ENCODE results near the gene IKZF2. TPM values are rescaled to one million over a fixed set of nuclear protein-coding genes. Genes with fewer than 3 reads are reported as not detected.
A peak's percentile ranks its signal among the peaks of the same experiment; 100 is the strongest.

Gene IKZF2
- total RNA-seq, 2 donors from 2014 or later, result 16.2 to 26.5 TPM

DNA sequence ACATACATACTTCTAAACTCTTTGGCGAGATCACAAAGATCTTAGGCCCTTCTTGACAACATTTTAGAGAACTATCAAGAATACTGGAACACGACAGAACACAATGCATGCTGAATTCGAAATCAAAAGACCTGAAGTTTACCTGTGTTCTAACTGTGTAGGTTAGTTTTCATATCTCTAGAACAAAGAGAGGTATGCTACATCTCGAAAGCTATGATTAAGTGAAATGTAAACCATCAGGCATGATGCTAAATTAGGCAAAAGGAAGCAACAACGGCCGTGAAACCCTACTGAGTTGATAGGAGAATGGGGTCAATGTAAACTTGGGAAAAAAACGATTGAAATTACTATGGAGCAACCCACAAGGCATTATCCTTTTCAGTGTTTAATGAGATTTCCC is 43.7 kb downstream of the IKZF2 start:
- H3K4me1 ChIP-seq (ENCODE audit: control insufficient read depth in 1 of 2, low read depth in 2 of 2), result peaks cover 13 to 19% of the 10 kb centered on the region in 2 donors
- H3K4me3 ChIP-seq, result no peak overlapping the region
- H3K36me3 ChIP-seq, result no peaks in the 10 kb centered on the region
- H3K9me3 ChIP-seq, result no peaks in the 10 kb centered on the region
- no peak overlapping the region for H3K27ac ChIP-seq
- H3K27me3 ChIP-seq (replicated peaks; ENCODE audit: insufficient read depth), result no peaks in the 10 kb centered on the region
- DNase-seq (ENCODE audit: low spot score) (no peak), ATAC-seq (ENCODE audit: insufficient number of reproducible peaks, low FRiP score, low read depth) (no peak)
- no peak for TF ChIP-seq CTCF (IDR thresholded peaks at IDR 0.05)

DNA sequence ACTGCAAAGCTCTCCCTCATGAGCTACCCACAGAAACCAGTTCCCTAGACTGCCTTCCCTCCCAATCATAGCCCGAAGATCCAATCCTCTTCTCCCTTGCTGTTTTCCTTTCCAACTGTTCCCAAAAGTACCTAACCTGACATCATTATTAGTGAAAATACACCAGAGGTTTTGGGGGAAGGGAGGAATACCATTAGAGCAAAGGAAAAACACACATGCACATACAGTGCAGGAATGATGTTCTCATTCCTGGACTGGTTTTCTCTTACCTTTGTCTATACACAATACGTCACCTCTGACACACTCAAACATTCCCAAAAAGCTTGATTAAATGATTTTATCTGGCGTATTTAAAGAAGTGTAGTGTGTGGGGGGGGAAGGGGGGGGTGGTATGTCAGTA is 46.2 kb downstream of the IKZF2 start:
- no peak for DNase-seq (ENCODE audit: low spot score)
- ATAC-seq (ENCODE audit: insufficient number of reproducible peaks, low FRiP score, low read depth), result no peak
- peaks cover 13 to 19% of the 10 kb centered on the region in 2 donors for H3K4me1 ChIP-seq (ENCODE audit: control insufficient read depth in 1 of 2, low read depth in 2 of 2)
- no peaks in the 10 kb centered on the region for H3K27me3 ChIP-seq (replicated peaks; ENCODE audit: insufficient read depth)
- H3K27ac ChIP-seq, result no peak overlapping the region
- TF ChIP-seq CTCF (IDR thresholded peaks at IDR 0.05), result no peak
- no peaks in the 10 kb centered on the region for H3K36me3 ChIP-seq
- H3K4me3 ChIP-seq, result no peak overlapping the region
- H3K9me3 ChIP-seq, result no peaks in the 10 kb centered on the region

GRCh38 chr2:213104903-213105202 is 46.6 kb downstream of the IKZF2 start:
- no peak overlapping the region for H3K27ac ChIP-seq

DNA sequence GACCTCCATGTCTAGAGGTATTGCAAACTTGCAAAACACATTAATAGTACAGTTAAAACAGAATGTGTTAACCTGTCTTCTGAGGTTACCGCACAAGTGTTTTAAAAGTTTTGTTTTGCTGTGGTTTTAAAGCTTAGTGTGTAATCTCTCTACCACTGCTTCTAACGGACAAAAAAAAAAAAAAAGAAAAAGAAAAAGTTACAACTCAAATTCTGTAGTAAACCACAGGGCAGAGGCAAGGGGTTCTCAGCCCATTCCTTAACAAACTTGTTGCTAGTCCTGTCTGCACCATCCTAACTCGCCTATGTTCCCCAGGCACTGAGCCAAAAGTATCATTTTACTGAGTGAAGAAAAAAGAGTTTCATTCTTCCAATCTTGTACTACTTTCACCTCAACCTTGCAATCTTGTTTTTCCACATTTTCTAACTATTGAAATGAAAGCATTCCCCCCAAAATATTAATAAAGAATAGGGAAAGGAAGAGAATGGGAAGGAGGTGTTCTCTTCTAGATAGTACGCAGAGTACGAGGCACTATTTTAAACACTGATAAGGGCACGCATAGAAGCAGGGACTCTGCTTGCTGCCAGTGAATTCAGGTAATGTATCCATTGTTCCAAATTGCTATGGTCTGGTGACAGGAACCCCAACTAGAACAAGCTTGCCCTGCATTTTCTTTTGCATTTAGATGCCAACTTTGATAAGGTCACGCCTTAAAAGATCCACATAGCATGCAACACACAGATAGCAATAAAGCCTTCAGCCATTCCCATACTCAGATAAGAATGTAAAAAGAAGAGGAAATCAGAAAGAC is 47.1 kb downstream of the IKZF2 start:
- Histone ChIP-seq H3K27ac (no peak overlapping the region), H3K36me3 (no peaks in the 10 kb centered on the region), H3K4me1 (ENCODE audit: control insufficient read depth in 1 of 2, low read depth in 2 of 2) (peaks cover 13 to 19% of the 10 kb centered on the region in 2 donors), H3K27me3 (replicated peaks; ENCODE audit: insufficient read depth) (no peaks in the 10 kb centered on the region), H3K9me3 (no peaks in the 10 kb centered on the region), H3K4me3 (peak overlapping the region; percentile 48)
- no peak for TF ChIP-seq CTCF (IDR thresholded peaks at IDR 0.05)
- no peak for ATAC-seq (ENCODE audit: insufficient number of reproducible peaks, low FRiP score, low read depth)
- no peak for DNase-seq (ENCODE audit: low spot score)

More at GRCh38 chr2:213104903-213105202, 46.6 kb downstream of the IKZF2 start:
- ATAC-seq (ENCODE audit: insufficient number of reproducible peaks, low FRiP score, low read depth) (no peak), DNase-seq (ENCODE audit: low spot score) (no peak)
- H3K4me3 ChIP-seq, result no peak overlapping the region
- H3K4me1 ChIP-seq (ENCODE audit: control insufficient read depth in 1 of 2, low read depth in 2 of 2), result peaks cover 13 to 19% of the 10 kb centered on the region in 2 donors
- TF ChIP-seq CTCF (IDR thresholded peaks at IDR 0.05), result no peak
- H3K27me3 ChIP-seq (replicated peaks; ENCODE audit: insufficient read depth), result no peaks in the 10 kb centered on the region
- no peaks in the 10 kb centered on the region for H3K9me3 ChIP-seq
- H3K36me3 ChIP-seq, result no peaks in the 10 kb centered on the region

DNA sequence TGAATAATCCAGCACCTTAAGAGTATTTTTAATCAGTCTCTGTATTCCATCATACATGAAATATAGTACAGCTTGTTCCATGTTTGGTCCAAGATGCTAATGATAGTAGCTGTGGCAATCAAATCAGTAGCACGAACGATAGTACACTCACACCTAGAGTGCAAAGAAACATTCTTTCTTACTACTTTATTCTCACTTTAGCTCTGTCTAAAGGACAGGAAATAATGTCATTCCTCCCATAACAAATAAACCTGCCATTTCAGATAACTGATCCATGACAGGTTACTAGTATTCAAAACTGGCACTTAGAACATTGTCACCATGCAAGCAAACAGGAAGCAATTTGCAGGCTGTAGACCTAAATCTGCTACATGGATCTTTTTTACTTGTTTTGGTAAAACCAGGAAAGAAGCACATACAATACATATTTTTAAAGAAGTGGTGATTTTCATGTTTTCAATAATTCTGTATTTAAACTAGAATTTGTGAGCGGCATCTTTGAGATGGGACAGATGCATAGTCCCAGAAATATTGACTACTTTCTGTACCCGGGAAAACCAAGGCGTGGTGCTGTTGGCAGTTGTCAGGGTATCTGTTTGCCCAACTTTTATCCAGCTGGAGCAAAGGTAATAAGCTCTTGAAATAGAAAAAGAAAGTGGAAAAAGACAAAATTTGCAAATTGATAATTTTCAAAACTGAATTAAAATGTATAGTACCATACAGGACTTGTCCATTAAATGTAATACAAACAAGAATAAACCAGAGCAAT is 49.5 kb downstream of the IKZF2 start:
- Histone ChIP-seq H3K4me3 (no peak overlapping the region), H3K4me1 (ENCODE audit: control insufficient read depth in 1 of 2, low read depth in 2 of 2) (peaks cover 13 to 19% of the 10 kb centered on the region in 2 donors), H3K36me3 (no peaks in the 10 kb centered on the region), H3K27ac (no peak overlapping the region), H3K27me3 (replicated peaks; ENCODE audit: insufficient read depth) (no peaks in the 10 kb centered on the region), H3K9me3 (no peaks in the 10 kb centered on the region)
- no peak for ATAC-seq (ENCODE audit: insufficient number of reproducible peaks, low FRiP score, low read depth)
- no peak for DNase-seq (ENCODE audit: low spot score)
- TF ChIP-seq CTCF (IDR thresholded peaks at IDR 0.05), result no peak

All from thoracic aorta (tissue), 2 donors.